A549 treated with dexamethasone at 1 μM for 4 hours (cell line): ENCODE data around the gene RBX1. TPM values are rescaled to one million over a fixed set of nuclear protein-coding genes. Genes with fewer than 3 reads are reported as not detected.

Experiments used
- total RNA-seq: library from RNA; stranded (reverse); fragments of 200-300 nt; extraction: Qiagen RNA extraction; gene quantifications from 5 replicates; pipeline ENCODE4 v1.2.3, GENCODE V29; 2022

RBX1 gene
- total RNA-seq = 40.4 to 56.4 TPM (median 40.9 TPM) in 5 replicates

DNA sequence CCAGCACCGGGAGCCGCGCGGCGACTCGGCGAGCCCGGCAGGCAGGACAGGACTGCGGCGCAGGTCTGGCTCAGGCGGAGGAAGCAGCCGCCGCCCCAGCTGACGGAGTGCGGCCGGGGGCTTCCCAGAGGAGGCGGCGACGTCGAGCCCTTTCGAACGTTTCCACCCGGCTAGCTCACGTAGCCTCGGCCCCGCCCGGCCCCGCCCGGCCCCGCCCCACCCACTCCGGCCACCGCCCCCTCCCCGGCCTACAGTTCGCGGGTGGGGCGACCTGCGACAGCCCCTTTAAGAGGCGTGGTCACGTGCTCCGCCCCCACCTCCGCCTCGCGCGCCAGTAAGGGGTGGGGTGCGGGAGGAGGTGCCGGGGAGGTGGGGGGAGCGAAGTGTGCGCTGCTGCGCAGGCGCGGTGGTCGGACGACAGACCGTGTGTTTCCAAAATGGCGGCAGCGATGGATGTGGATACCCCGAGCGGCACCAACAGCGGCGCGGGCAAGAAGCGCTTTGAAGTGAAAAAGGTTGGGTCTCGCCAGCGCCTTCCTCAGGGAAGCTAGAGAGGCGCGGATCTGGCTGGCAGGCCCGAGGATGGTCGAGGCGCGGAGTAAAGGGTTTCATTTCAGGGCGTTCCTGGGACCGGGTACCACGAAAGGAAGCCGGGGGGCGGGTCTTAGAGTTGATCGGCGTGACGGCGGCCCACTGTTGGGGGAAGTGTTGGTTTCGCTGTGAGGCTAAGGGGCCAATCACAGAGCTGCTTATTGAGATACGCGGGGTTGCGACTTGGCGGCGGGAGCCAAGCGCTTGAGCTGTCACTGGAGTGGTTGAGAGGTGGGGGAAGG, at the start of gene RBX1:
TSS of gene RBX1 (plus strand) at position 417 of the 833 bp plus-strand sequence. CDS start at position 438, 21 bp downstream.

Other genes with a start within 250 kb of the RBX1 start
- gene SLC25A17, start 132.0 kb upstream of the RBX1 start, total RNA-seq = 19.4 to 22.0 TPM (median 19.9 TPM) in 5 replicates
- gene ST13, start 94.7 kb upstream of the RBX1 start, total RNA-seq = 184 to 198 TPM (median 188 TPM) in 5 replicates
- 6.7 to 10.6 TPM (median 9.5 TPM) in 5 replicates for gene XPNPEP3, start 94.2 kb upstream of the RBX1 start, total RNA-seq
- not detected in 5 replicates for gene DNAJB7, start 89.3 kb upstream of the RBX1 start, total RNA-seq
- gene EP300, start 141.2 kb downstream of the RBX1 start, total RNA-seq = 19.8 to 27.4 TPM (median 24.7 TPM) in 5 replicates